OCI-LY7 (cell line): Measurements from ENCODE around the gene LRRC42. TPM values are rescaled to one million over a fixed set of nuclear protein-coding genes. Genes with fewer than 3 reads are reported as not detected.

ENCODE experiments used
- BruUV-seq: library from RNA; stranded (reverse); fragments of 400-500 nt; replicated peaks from 2 replicates; lab custom pipeline; 2021; lab: Mats Ljungman, UMichigan
- CTCF ChIA-PET: fragments of 300-600 bp; sonication (Branson Sonifier 250); formaldehyde crosslinking; loops from one replicate; lab custom pipeline; 2022; ENCODE audit warnings: antibody characterized with exemption; ENCODE audit not compliant: unreplicated experiment; lab: Charles Lee
- POLR2A ChIA-PET: fragments of 300-600 bp; sonication (Branson Sonifier 250); formaldehyde crosslinking; loops from one replicate; lab custom pipeline; 2022; ENCODE audit warnings: antibody characterized with exemption; lab: Charles Lee
- DNase-seq: peaks from one replicate; pipeline ENCODE4 v3.0.0-alpha.2; 2015; ENCODE audit warnings: low spot score
- H2AFZ ChIP-seq: fragments of 200-600 bp; sonication (generic), shearing (Covaris generic); 2 replicates; pipeline ENCODE4 v1.6.1; 2014; ENCODE audit warnings: mild to moderate bottlenecking, antibody characterized with exemption, low read length, moderate library complexity
- H3K27ac ChIP-seq: fragments of 200-600 bp; sonication (generic); 2 replicates; pipeline ENCODE4 v1.5.1; 2014; ENCODE audit warnings: mixed run types, low read depth, mild to moderate bottlenecking, moderate library complexity, low read length, inconsistent platforms; ENCODE audit not compliant: poor library complexity, severe bottlenecking
- H3K36me3 ChIP-seq: fragments of 200-600 bp; sonication (generic); 2 replicates; pipeline ENCODE4 v1.6.1; 2014; ENCODE audit warnings: mild to moderate bottlenecking, antibody characterized with exemption, low read length, moderate library complexity, mixed read lengths; ENCODE audit not compliant: insufficient read depth
- H3K4me1 ChIP-seq: fragments of 200-600 bp; sonication (generic); 2 replicates; pipeline ENCODE4 v1.5.1; 2014; ENCODE audit warnings: mild to moderate bottlenecking, low read length; ENCODE audit not compliant: insufficient read depth, poor library complexity, severe bottlenecking
- H3K4me2 ChIP-seq: fragments of 200-600 bp; sonication (generic); 2 replicates; pipeline ENCODE4 v1.6.1; 2014; ENCODE audit warnings: mild to moderate bottlenecking, low read length
- H3K4me3 ChIP-seq: fragments of 200-600 bp; sonication (generic); 2 replicates; pipeline ENCODE4 v1.5.1; 2014; ENCODE audit warnings: mild to moderate bottlenecking, low read depth, low read length; ENCODE audit not compliant: poor library complexity, severe bottlenecking
- H3K79me2 ChIP-seq: fragments of 200-600 bp; sonication (generic); 2 replicates; pipeline ENCODE4 v1.6.1; 2016; ENCODE audit warnings: low read depth, mild to moderate bottlenecking, low read length, moderate library complexity, mixed read lengths; ENCODE audit not compliant: insufficient read depth
- H3K9me2 ChIP-seq: fragments of 200-600 bp; sonication (generic); 2 replicates; pipeline ENCODE4 v1.6.1; 2016; ENCODE audit warnings: mild to moderate bottlenecking, low read length, mixed read lengths; ENCODE audit not compliant: insufficient read depth
- H3K9me3 ChIP-seq: fragments of 200-600 bp; sonication (generic); 2 replicates; pipeline ENCODE4 v1.6.1; 2014; ENCODE audit warnings: mild to moderate bottlenecking, mixed run types, low read length, mixed read lengths
- H4K20me1 ChIP-seq: fragments of 200-600 bp; sonication (generic); 2 replicates; pipeline ENCODE4 v1.6.1; 2014; ENCODE audit warnings: mild to moderate bottlenecking, antibody characterized with exemption, low read length, moderate library complexity, mixed read lengths; ENCODE audit not compliant: insufficient read depth
- CTCF ChIP-seq: fragments of 200-600 bp; sonication (generic); conservative IDR thresholded peaks from 2 replicates; pipeline ENCODE4 v1.5.1; 2014; ENCODE audit warnings: mild to moderate bottlenecking, antibody characterized with exemption, low read length, moderate library complexity, mixed read lengths
- EZH2phosphoT487 ChIP-seq: fragments of 200-600 bp; sonication (generic); IDR thresholded peaks from 2 replicates; pipeline ENCODE4 v1.6.1; 2018; ENCODE audit warnings: low read depth, borderline replicate concordance, mild to moderate bottlenecking, mixed run types, antibody characterized with exemption, low read length, moderate library complexity, mixed read lengths
- intact Hi-C: fragments of 100-400 bp; cut with micrococcal nuclease; formaldehyde crosslinking; loops from one replicate; pipeline ENCODE4 v1.10.0; 2022; ENCODE audit not compliant: unreplicated experiment
- total RNA-seq, 2 experiments: library from RNA; depleted of rRNA in 1 of 2; stranded (reverse); fragments of >200 nt in 1 of 2; shearing (Covaris generic) in 1 of 2; gene quantifications; 2 replicates each; pipeline ENCODE4 v1.2.3, GENCODE V29; 2014 to 2022

The LRRC42 gene
- total RNA-seq, 2 experiments from 2014 or later = 17.5 to 18.5 TPM

DNA sequence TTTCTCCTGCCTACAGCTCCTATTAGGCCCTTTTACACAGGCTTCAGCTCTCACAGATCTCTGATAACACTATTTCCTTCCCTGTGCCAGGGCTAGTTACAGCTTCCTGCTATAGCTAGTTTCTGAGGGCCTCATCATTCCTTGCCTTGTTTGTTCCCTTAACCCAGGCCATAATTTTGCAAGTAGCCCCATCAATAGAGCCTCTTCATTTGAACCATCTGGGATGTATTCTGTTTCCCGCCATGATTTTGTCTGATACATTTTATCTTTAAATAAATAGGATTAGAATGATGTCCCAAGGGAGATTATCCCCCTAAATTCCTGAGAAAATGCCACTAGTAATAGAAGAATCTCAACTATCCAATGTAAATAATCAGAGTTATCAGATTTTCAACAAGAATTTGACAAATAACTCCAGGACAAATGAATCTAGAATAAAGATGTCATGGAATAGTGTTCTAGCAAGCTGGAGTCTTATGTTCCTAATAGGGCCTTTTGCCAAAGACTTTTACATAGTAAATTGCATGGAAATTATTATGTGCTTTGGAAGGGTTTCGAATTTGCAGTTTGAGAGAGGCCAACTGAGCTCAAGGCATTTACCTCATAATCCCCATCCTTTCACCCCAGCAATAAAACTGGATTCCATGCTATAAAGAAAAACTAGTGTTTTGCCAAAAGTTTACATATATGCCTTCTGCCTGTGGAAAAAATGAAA is 16.7 kb upstream of the LRRC42 start:
- DNase-seq = no peak
- Histone ChIP-seq H3K79me2 (no peaks in the 10 kb centered on the region), H3K27ac (no peak overlapping the region), H3K4me1 (no peaks in the 10 kb centered on the region), H4K20me1 (no peaks in the 10 kb centered on the region), H3K4me3 (no peak overlapping the region), H2AFZ (no peak overlapping the region), H3K9me3 (peaks cover 12% of the 10 kb centered on the region), H3K9me2 (no peaks in the 10 kb centered on the region), H3K4me2 (no peak overlapping the region), H3K36me3 (peaks cover 64% of the 10 kb centered on the region)
- BruUV-seq = no TSS peak
- CTCF ChIA-PET = no interaction called here
- intact Hi-C loops = no loop called here
- POLR2A ChIA-PET = no interaction called here
- no peak for TF ChIP-seq CTCF
- TF ChIP-seq EZH2phosphoT487 = no peak

DNA sequence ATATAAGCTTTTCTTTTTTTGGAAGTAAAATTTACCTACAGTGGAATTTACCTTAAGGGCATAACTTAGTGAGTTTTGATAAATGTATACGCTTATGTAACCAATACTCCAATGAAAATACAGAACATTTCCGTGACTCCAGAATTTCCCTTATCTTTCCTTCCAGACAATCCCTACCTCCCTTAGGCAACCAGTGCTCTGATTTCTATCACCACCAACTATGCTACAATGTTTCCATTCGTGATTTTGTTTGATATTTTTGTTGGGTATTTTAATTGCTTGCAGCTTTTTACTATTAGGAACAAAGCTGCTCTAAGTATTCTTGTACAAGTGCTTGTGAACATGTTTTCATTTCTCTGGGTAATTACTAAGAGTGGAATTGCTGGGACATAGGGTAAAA is 15.2 kb upstream of the LRRC42 start:
- no TSS peak for BruUV-seq
- POLR2A ChIA-PET = interaction anchor here (0.6 to 2.0 kb wide), 2 partner anchors 14 to 210 kb away, joined by 3 to 8 read pairs; partner anchors contain the start of gene IFT25
- no peak for DNase-seq
- no peak overlapping the region for H3K4me3 ChIP-seq
- peaks cover 70% of the 10 kb centered on the region for H3K36me3 ChIP-seq
- H3K79me2 ChIP-seq = no peaks in the 10 kb centered on the region
- H3K9me3 ChIP-seq = peaks cover 21% of the 10 kb centered on the region
- H3K27ac ChIP-seq = no peak overlapping the region
- no peak overlapping the region for H3K4me2 ChIP-seq
- intact Hi-C loops = no loop called here
- H3K9me2 ChIP-seq = no peaks in the 10 kb centered on the region
- H4K20me1 ChIP-seq = no peaks in the 10 kb centered on the region
- CTCF ChIA-PET = no interaction called here
- no peak overlapping the region for H2AFZ ChIP-seq
- H3K4me1 ChIP-seq = no peaks in the 10 kb centered on the region
- TF ChIP-seq EZH2phosphoT487 (no peak), CTCF (no peak)

DNA sequence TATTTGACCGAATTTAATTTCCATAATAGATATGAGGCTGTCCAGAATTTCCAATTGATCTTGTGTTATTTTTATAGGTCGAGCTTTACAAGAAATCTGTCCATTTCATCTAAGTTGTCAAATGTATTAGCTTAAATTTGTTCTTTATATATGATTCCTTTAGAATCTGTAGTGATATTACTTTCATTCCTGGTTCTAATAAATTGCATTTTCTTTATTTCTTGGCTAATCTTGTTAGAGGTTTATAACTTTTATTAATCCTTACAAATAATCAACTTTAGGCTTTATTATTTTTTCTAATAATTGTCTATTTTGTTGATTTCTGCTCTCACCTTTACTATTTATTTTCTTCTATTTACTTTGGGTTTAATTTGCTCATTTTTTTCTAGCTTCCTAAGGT is 14.6 kb upstream of the LRRC42 start:
- Histone ChIP-seq H3K9me2 (no peaks in the 10 kb centered on the region), H3K4me2 (no peak overlapping the region), H3K4me1 (no peaks in the 10 kb centered on the region), H3K9me3 (peaks cover 21% of the 10 kb centered on the region), H2AFZ (no peak overlapping the region), H3K27ac (no peak overlapping the region), H4K20me1 (no peaks in the 10 kb centered on the region), H3K4me3 (no peak overlapping the region), H3K79me2 (no peaks in the 10 kb centered on the region), H3K36me3 (peaks cover 69% of the 10 kb centered on the region)
- CTCF ChIA-PET = no interaction called here
- intact Hi-C loops = no loop called here
- TF ChIP-seq EZH2phosphoT487 (no peak), CTCF (no peak)
- no peak for DNase-seq
- BruUV-seq = no TSS peak
- POLR2A ChIA-PET = interaction anchor here (0.6 to 2.0 kb wide), 2 partner anchors 13 to 210 kb away, joined by 3 to 8 read pairs; partner anchors contain the start of gene IFT25
